ENCODE results near the gene SOS2.

DNA sequence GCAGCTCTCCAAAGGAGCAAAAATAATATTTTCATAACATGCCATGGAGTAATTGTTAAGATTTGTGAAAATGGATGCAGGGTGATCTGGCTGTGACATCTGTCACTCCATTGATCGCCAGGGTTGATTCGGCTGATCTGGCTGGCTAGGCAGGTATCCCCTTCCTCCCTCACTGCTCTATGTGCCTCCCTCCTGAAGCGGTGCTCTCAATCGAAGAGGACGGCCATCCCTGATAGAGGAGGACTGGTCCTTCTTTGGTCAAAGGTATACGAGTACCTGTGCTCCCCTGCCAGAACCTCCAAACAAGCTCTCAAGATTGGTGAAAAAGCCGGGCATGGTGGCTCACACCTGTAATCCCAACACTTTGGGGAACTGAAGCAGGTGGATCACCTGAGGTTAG is 162.9 kb downstream of the SOS2 start:
- TF ChIP-seq, protein P1, sequence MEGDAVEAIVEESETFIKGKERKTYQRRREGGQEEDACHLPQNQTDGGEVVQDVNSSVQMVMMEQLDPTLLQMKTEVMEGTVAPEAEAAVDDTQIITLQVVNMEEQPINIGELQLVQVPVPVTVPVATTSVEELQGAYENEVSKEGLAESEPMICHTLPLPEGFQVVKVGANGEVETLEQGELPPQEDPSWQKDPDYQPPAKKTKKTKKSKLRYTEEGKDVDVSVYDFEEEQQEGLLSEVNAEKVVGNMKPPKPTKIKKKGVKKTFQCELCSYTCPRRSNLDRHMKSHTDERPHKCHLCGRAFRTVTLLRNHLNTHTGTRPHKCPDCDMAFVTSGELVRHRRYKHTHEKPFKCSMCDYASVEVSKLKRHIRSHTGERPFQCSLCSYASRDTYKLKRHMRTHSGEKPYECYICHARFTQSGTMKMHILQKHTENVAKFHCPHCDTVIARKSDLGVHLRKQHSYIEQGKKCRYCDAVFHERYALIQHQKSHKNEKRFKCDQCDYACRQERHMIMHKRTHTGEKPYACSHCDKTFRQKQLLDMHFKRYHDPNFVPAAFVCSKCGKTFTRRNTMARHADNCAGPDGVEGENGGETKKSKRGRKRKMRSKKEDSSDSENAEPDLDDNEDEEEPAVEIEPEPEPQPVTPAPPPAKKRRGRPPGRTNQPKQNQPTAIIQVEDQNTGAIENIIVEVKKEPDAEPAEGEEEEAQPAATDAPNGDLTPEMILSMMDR (IDR thresholded peaks at IDR 0.05), result no peak
- TF ChIP-seq POLR2A (IDR thresholded peaks at IDR 0.05), result no peak

Measured in lower leg skin (tissue), 3 donors.